Measurements from ENCODE around the gene B4GALNT2.

- TF ChIP-seq CTCF (IDR thresholded peaks at IDR 0.05) (no peak), POLR2AphosphoS5 (IDR thresholded peaks at IDR 0.05) (no peak)
Observed at GRCh38 chr17:49148171-49148570, 15.6 kb downstream of the B4GALNT2 start.
